Measurements from ENCODE around the gene SPPL3. TPM values are rescaled to one million over a fixed set of nuclear protein-coding genes. Genes with fewer than 3 reads are reported as not detected.
A peak's percentile ranks its signal among the peaks of the same experiment; 100 is the strongest.

SPPL3 gene
- polyA plus RNA-seq, 1 of the 3 experiments (the other 2 are of a cell fraction), result 18.8 TPM

- Histone ChIP-seq H3K27ac (ENCODE audit: low read depth in 2 of 2, low read length in 1 of 2) (peak overlapping the region; percentile 50 to 73), H2AFZ (ENCODE audit: low read depth) (no peak overlapping the region), H3K4me2 (no peak overlapping the region), H3K9me3 (no peaks in the 10 kb centered on the region), H3K4me1 (ENCODE audit: control insufficient read depth in 1 of 2, insufficient read depth in 2 of 2, low read depth in 1 of 2, low read length in 1 of 2) (peaks cover 5 to 33% of the 10 kb centered on the region in 2 experiments; a peak in 3 of 4 replicates), H3K9ac (no peak overlapping the region), H3K36me3 (replicated peaks in 1 of 2; ENCODE audit: control insufficient read depth in 1 of 2, insufficient read depth in 2 of 2, low read length in 1 of 2) (peaks cover 55 to 73% of the 10 kb centered on the region in 2 experiments), H3K27me3 (ENCODE audit: insufficient read depth) (no peaks in the 10 kb centered on the region), H4K20me1 (ENCODE audit: insufficient read depth) (no peaks in the 10 kb centered on the region), H3K9me2 (no peaks in the 10 kb centered on the region), H3F3A (replicated peaks; ENCODE audit: insufficient read depth) (no peaks in the 10 kb centered on the region), H3K4me3 (ENCODE audit: low read depth in 2 of 2, low read length in 1 of 2) (no peak overlapping the region), H3K79me2 (ENCODE audit: insufficient read depth) (no peaks in the 10 kb centered on the region)
- ChIA-PET CTCF (interaction anchor here (0.8 to 3.3 kb wide), 5 partner anchors 9 to 251 kb away, joined by 3 to 36 read pairs (median 11); no protein-coding TSS in a partner anchor), POLR2A (interaction anchor here (2.2 kb wide), 1 partner anchor 9 kb away, joined by 8 read pairs; no protein-coding TSS in a partner anchor)
- 79% methylated on average over 4 of the region's 7 CpGs for WGBS (ENCODE audit: low lambda C conversion rate)
- TF ChIP-seq EZH2phosphoT487 (IDR thresholded peaks at IDR 0.05; ENCODE audit: borderline replicate concordance, low read depth) (no peak), SMC3 (IDR thresholded peaks at IDR 0.05; ENCODE audit: low read depth, low read length) (no peak), NFIC (IDR thresholded peaks at IDR 0.05; ENCODE audit: borderline replicate concordance) (no peak), RCOR1 (IDR thresholded peaks at IDR 0.05; ENCODE audit: low read length) (no peak)
- no peak for DNase-seq
Measured at GRCh38 chr12:120720234-120720986, 183.7 kb downstream of the SPPL3 start.

GRCh38 chr12:120719496-120720233 lies 184.5 kb downstream of the SPPL3 start:
- Histone ChIP-seq H3K27me3 (ENCODE audit: insufficient read depth) (no peaks in the 10 kb centered on the region), H3K4me3 (ENCODE audit: low read depth in 2 of 2, low read length in 1 of 2) (no peak overlapping the region), H3K36me3 (replicated peaks in 1 of 2; ENCODE audit: control insufficient read depth in 1 of 2, insufficient read depth in 2 of 2, low read length in 1 of 2) (peaks cover 63 to 73% of the 10 kb centered on the region in 2 experiments), H3K4me2 (no peak overlapping the region), H4K20me1 (ENCODE audit: insufficient read depth) (no peaks in the 10 kb centered on the region), H3K9me3 (no peaks in the 10 kb centered on the region), H3K79me2 (ENCODE audit: insufficient read depth) (peaks cover 2% of the 10 kb centered on the region; the same call in 1 of the 2 replicates), H3K4me1 (ENCODE audit: control insufficient read depth in 1 of 2, insufficient read depth in 2 of 2, low read depth in 1 of 2, low read length in 1 of 2) (peaks cover 5 to 27% of the 10 kb centered on the region in 2 experiments; a peak in 3 of 4 replicates), H3K27ac (ENCODE audit: low read depth in 2 of 2, low read length in 1 of 2) (peak overlapping the region in 1 of 2 experiments; percentile 50; a peak in 2 of 4 replicates), H3K9ac (no peak overlapping the region), H3K9me2 (no peaks in the 10 kb centered on the region), H3F3A (replicated peaks; ENCODE audit: insufficient read depth) (no peaks in the 10 kb centered on the region), H2AFZ (ENCODE audit: low read depth) (no peak overlapping the region)
- TF ChIP-seq REST (IDR thresholded peaks at IDR 0.05; ENCODE audit: low read depth, low read length) (no peak), EZH2phosphoT487 (IDR thresholded peaks at IDR 0.05; ENCODE audit: borderline replicate concordance, low read depth) (no peak), ZBTB33 (IDR thresholded peaks at IDR 0.05; ENCODE audit: borderline replicate concordance, low read depth) (no peak), MXI1 (IDR thresholded peaks at IDR 0.05; ENCODE audit: low read depth, low read length) (no peak), IRF3 (IDR thresholded peaks at IDR 0.05; ENCODE audit: low read depth, low read length) (no peak), FOXM1 (IDR thresholded peaks at IDR 0.05; ENCODE audit: low read depth) (no peak), SIN3A (IDR thresholded peaks at IDR 0.05; ENCODE audit: borderline replicate concordance, low read depth, low read length) (no peak), GABPA (IDR thresholded peaks at IDR 0.05; ENCODE audit: low read depth) (no peak)
- no peak for DNase-seq
- ChIA-PET POLR2A (no interaction called here), CTCF (interaction anchor here (2.9 to 3.3 kb wide), 3 partner anchors 71 to 252 kb away, joined by 11 to 36 read pairs (median 11); no protein-coding TSS in a partner anchor)
- WGBS (ENCODE audit: low lambda C conversion rate), result 91% methylated on average over 11 of the region's 11 CpGs
